Measurements from ENCODE around the gene DTX4. TPM values are rescaled to one million over a fixed set of nuclear protein-coding genes. Genes with fewer than 3 reads are reported as not detected.

DTX4 gene
- polyA plus RNA-seq, 1 of the 3 experiments (the other 2 are of a cell fraction): 0.05 TPM

- Histone ChIP-seq H3K9me2 (no peaks in the 10 kb centered on the region), H3K36me3 (replicated peaks in 1 of 2; ENCODE audit: control insufficient read depth in 1 of 2, insufficient read depth in 2 of 2, low read length in 1 of 2) (no peaks in the 10 kb centered on the region), H3K9me3 (no peaks in the 10 kb centered on the region), H2AFZ (ENCODE audit: low read depth) (no peak within 1 kb of the TSS), H3K9ac (no peak within 1 kb of the TSS), H3K27ac (ENCODE audit: low read depth in 2 of 2, low read length in 1 of 2) (no peak within 1 kb of the TSS), H3K27me3 (ENCODE audit: insufficient read depth) (peaks cover 11% of the 10 kb centered on the region; the same call in 1 of the 2 replicates), H3K4me2 (no peak within 1 kb of the TSS), H4K20me1 (ENCODE audit: insufficient read depth) (no peaks in the 10 kb centered on the region), H3K4me3 (ENCODE audit: low read depth in 2 of 2, low read length in 1 of 2) (no peak within 1 kb of the TSS), H3K79me2 (ENCODE audit: insufficient read depth) (no peaks in the 10 kb centered on the region), H3K4me1 (ENCODE audit: control insufficient read depth in 1 of 2, insufficient read depth in 2 of 2, low read depth in 1 of 2, low read length in 1 of 2) (no peaks in the 10 kb centered on the region), H3F3A (replicated peaks; ENCODE audit: insufficient read depth) (no peaks in the 10 kb centered on the region)
- TF ChIP-seq MEF2A (IDR thresholded peaks at IDR 0.05; ENCODE audit: borderline replicate concordance, low read depth): no peak
- no peak for TF ChIP-seq PBX3 (IDR thresholded peaks at IDR 0.05)
- TF ChIP-seq USF1 (IDR thresholded peaks at IDR 0.05; ENCODE audit: borderline replicate concordance, low read depth): no peak
- no peak for TF ChIP-seq NRF1 (IDR thresholded peaks at IDR 0.05; ENCODE audit: low read depth, low read length)
- TF ChIP-seq IRF3 (IDR thresholded peaks at IDR 0.05; ENCODE audit: low read depth, low read length): no peak
- TF ChIP-seq FOSL2 (IDR thresholded peaks at IDR 0.05; ENCODE audit: borderline replicate concordance, low read depth): no peak
- TF ChIP-seq SMC3 (IDR thresholded peaks at IDR 0.05; ENCODE audit: low read depth, low read length): no peak
- no peak for TF ChIP-seq SIN3A (IDR thresholded peaks at IDR 0.05; ENCODE audit: borderline replicate concordance, low read depth, low read length)
- TF ChIP-seq RAD21 (IDR thresholded peaks at IDR 0.05; ENCODE audit: low read length): no peak
- no peak for TF ChIP-seq USF2 (IDR thresholded peaks at IDR 0.05; ENCODE audit: borderline replicate concordance, low read depth, low read length)
- TF ChIP-seq RCOR1 (IDR thresholded peaks at IDR 0.05; ENCODE audit: low read length): no peak
- no peak for TF ChIP-seq FOXJ3 (CRISPR knock-in tag; IDR thresholded peaks at IDR 0.05)
- TF ChIP-seq NFIC (IDR thresholded peaks at IDR 0.05; ENCODE audit: borderline replicate concordance): no peak
- no peak for TF ChIP-seq POLR2AphosphoS5 (IDR thresholded peaks at IDR 0.05; ENCODE audit: low read depth, low read length)
- TF ChIP-seq FOXM1 (IDR thresholded peaks at IDR 0.05; ENCODE audit: low read depth): no peak
- TF ChIP-seq CHD2 (IDR thresholded peaks at IDR 0.05; ENCODE audit: low read length, partially characterized antibody): no peak
- TF ChIP-seq CTCF (IDR thresholded peaks at IDR 0.05): no peak
- TF ChIP-seq TAF1 (IDR thresholded peaks at IDR 0.05; ENCODE audit: borderline replicate concordance, low read depth, low read length): no peak
- TF ChIP-seq ZBTB33 (IDR thresholded peaks at IDR 0.05; ENCODE audit: borderline replicate concordance, low read depth): no peak
- ChIA-PET POLR2A (no interaction called here), CTCF (interaction anchor here (1.0 to 2.1 kb wide), 3 partner anchors 42 to 55 kb away, joined by 3 to 6 read pairs (median 5); partner anchors contain the start of gene DTX4)
- no peak for DNase-seq
- WGBS (ENCODE audit: low lambda C conversion rate): 11% methylated on average over 10 of the region's 10 CpGs
Measured at GRCh38 chr11:59212744-59213631, 41.1 kb downstream of the DTX4 start, which contains the start of gene MPEG1. Gene MPEG1 (minus strand): TSS chr11:59212927. CDS start chr11:59212865, 62 bp downstream.
